ENCODE data around the gene ABI3BP. TPM values are rescaled to one million over a fixed set of nuclear protein-coding genes. Genes with fewer than 3 reads are reported as not detected.

Gene ABI3BP
- total RNA-seq, 6 experiments from 2014 or later, result 1.5 to 4.9 (median 3.0) TPM

DNA sequence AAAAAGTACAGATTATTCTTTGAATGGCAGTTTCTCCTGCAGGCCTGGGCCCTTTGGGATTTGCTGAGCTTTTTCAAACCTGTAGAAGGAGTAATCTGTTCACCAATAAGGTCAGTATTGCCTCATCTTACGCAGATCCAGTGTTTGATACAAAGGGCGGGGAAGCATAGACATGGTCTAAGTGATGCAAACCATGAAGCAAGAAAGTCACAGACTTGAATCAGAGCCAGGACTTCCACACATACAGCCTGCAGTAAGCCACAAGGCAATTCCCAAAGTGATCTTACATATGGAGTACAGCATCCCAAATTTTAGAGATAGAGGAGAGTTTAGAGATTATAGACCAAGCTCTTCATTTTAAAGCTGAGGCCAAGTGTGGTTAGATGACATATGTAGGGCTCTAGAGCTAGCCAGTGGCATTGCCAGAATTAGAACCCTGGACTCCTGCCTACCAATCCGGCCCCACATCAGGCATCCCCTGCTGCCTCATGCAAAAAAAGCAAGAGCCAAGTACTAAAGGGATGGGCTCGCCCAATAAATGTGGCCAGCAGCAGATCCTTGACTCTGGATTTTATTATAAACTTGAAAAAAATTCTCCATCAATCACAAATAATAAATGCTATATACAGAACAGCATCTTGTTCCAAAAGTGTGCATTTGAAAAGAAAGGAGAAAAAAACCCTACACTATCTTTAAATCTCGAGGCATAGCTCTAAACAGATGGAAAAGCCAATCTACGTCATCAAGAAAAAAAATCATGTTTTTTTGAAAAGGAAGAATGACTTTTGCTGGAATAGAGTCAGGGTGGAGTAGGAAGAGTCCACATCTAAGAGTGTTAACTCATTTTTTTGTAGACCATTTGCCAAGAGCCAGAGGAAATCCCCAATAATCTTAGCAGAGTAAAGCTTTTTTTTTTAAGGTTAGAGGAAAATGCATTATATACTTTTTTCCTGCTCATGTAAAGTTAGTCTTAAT, 24.0 kb downstream of the ABI3BP start:
- no peak for ATAC-seq
- Histone ChIP-seq H3K4me3 (no peak overlapping the region), H3K27ac (no peak overlapping the region), H3K9me3 (no peaks in the 10 kb centered on the region), H3K36me3 (no peaks in the 10 kb centered on the region), H3K4me1 (no peaks in the 10 kb centered on the region), H3K27me3 (no peaks in the 10 kb centered on the region)
- TF ChIP-seq, protein P1, sequence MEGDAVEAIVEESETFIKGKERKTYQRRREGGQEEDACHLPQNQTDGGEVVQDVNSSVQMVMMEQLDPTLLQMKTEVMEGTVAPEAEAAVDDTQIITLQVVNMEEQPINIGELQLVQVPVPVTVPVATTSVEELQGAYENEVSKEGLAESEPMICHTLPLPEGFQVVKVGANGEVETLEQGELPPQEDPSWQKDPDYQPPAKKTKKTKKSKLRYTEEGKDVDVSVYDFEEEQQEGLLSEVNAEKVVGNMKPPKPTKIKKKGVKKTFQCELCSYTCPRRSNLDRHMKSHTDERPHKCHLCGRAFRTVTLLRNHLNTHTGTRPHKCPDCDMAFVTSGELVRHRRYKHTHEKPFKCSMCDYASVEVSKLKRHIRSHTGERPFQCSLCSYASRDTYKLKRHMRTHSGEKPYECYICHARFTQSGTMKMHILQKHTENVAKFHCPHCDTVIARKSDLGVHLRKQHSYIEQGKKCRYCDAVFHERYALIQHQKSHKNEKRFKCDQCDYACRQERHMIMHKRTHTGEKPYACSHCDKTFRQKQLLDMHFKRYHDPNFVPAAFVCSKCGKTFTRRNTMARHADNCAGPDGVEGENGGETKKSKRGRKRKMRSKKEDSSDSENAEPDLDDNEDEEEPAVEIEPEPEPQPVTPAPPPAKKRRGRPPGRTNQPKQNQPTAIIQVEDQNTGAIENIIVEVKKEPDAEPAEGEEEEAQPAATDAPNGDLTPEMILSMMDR (IDR thresholded peaks at IDR 0.05), result no peak
- TF ChIP-seq POLR2A (IDR thresholded peaks at IDR 0.05), result no peak
- DNase-seq, result no peak
- 78% methylated on average over 5 of the region's 6 CpGs for WGBS (ENCODE audit: insufficient coverage, low coverage, low lambda C conversion rate, missing lambda C conversion rate)
- intact Hi-C loops (cut with DNase I), result no loop called here

DNA sequence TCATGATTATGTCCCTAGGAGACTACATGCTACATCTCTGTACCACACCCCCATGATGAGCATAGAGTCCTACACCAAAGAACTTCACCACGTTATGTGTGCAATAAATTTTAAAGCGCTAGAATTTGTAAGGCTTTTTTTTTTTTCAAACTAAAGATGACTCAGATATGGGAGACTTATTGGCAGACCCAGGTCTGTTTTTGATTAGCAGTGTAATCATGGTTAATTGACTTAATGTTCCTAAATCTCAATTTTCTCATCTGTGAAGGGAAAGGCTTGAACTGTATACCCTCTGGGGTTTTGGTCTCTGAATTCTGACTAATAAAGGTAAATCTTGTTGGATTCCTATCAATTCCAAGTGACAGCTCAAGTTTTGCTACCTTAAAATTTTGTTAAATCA, 26.4 kb downstream of the ABI3BP start:
- ATAC-seq (no peak), DNase-seq (no peak)
- H3K4me3 ChIP-seq, result no peak overlapping the region
- no peaks in the 10 kb centered on the region for H3K27me3 ChIP-seq
- no peaks in the 10 kb centered on the region for H3K4me1 ChIP-seq
- no peak overlapping the region for H3K27ac ChIP-seq
- H3K9me3 ChIP-seq, result no peaks in the 10 kb centered on the region
- TF ChIP-seq, protein P1 (IDR thresholded peaks at IDR 0.05), result no peak
- no peak for TF ChIP-seq POLR2A (IDR thresholded peaks at IDR 0.05)
- intact Hi-C loops (cut with DNase I), result no loop called here
- H3K36me3 ChIP-seq, result no peaks in the 10 kb centered on the region
- WGBS (ENCODE audit: insufficient coverage, low coverage, low lambda C conversion rate, missing lambda C conversion rate), result 85% methylated on average over 2 of the region's 2 CpGs

DNA sequence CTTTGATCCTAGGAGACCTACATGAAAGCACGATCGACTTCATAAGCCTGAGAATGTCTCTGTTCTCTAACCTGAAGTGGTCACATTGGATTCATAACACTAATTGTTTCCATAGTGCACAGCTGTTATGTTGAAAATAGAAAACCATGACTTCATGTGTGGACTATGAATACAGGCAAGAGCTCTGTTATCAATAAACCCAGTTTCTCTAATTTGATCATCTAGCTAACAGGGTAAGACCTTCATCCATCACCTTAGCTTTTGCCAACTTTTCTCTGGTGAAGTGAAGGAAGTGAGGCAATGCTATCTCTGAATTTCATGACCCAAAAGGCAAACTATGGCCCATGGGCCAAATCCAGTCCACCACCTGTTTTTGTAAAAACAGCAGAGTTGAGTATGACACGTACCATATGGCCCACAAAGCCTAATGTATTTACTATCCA, 27.2 kb downstream of the ABI3BP start:
- no peak overlapping the region for H3K27ac ChIP-seq
- 39% methylated on average over 2 of the region's 3 CpGs for WGBS (ENCODE audit: insufficient coverage, low coverage, low lambda C conversion rate, missing lambda C conversion rate)
- intact Hi-C loops (cut with DNase I), result no loop called here
- H3K27me3 ChIP-seq, result no peaks in the 10 kb centered on the region
- no peaks in the 10 kb centered on the region for H3K36me3 ChIP-seq
- H3K9me3 ChIP-seq, result no peaks in the 10 kb centered on the region
- ATAC-seq (no peak), DNase-seq (no peak)
- no peaks in the 10 kb centered on the region for H3K4me1 ChIP-seq
- TF ChIP-seq, protein P1 (IDR thresholded peaks at IDR 0.05), result no peak
- no peak for TF ChIP-seq POLR2A (IDR thresholded peaks at IDR 0.05)
- no peak overlapping the region for H3K4me3 ChIP-seq

DNA sequence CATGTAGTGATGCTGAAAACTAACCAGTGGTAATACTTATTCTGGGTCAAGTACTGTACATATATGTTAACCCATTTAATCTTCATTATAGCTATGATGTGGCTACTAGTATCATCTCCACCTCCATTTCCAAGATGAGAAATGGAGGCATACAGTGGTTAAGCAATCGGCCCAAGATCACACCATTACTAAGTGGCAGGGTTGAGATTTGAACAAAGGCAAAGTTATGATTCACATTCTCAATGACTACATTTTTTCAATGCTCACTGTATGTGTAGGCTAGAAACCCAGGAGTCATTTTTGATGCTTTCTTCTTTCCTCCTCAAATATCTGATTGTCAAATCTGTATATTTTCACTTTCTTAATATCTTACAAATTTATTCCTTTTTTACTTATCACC, 30.2 kb downstream of the ABI3BP start:
- Histone ChIP-seq H3K36me3 (no peaks in the 10 kb centered on the region), H3K4me1 (no peaks in the 10 kb centered on the region), H3K27ac (no peak overlapping the region), H3K4me3 (no peak overlapping the region), H3K9me3 (no peaks in the 10 kb centered on the region), H3K27me3 (no peaks in the 10 kb centered on the region)
- intact Hi-C loops (cut with DNase I), result no loop called here
- no peak for ATAC-seq
- TF ChIP-seq, protein P1 (IDR thresholded peaks at IDR 0.05), result no peak
- no peak for DNase-seq
- 100% methylated on average over 1 of the region's 1 CpG for WGBS (ENCODE audit: insufficient coverage, low coverage, low lambda C conversion rate, missing lambda C conversion rate)
